Esophagus (tissue), 2 donors: ENCODE measurements around the gene GPR4. TPM values are rescaled to one million over a fixed set of nuclear protein-coding genes. Genes with fewer than 3 reads are reported as not detected.
"Not testable (repeated sequence)": the region's sequence is repeated elsewhere in the genome, so short reads cannot be mapped to it uniquely, and the experiment has no call there.

Experiments used
- H3K27ac ChIP-seq, 2 donors: one replicate each; pipeline ENCODE4 v1.5.1; 2013; ENCODE audit warnings: low read depth in 2 of 2, mild to moderate bottlenecking in 2 of 2, inconsistent platforms in 1 of 2, low read length in 1 of 2, moderate library complexity in 1 of 2
- H3K27me3 ChIP-seq, 2 donors: one replicate each; pipeline ENCODE4 v1.6.1; 2013; ENCODE audit warnings: low read length in 2 of 2, control low read depth in 1 of 2, mild to moderate bottlenecking in 1 of 2; ENCODE audit not compliant: insufficient read depth in 2 of 2, control insufficient read depth in 1 of 2
- H3K36me3 ChIP-seq, 2 donors: one replicate each; pipeline ENCODE4 v1.6.1; 2013; ENCODE audit warnings: low read length in 1 of 2; ENCODE audit not compliant: control insufficient read depth in 2 of 2, insufficient read depth in 2 of 2
- H3K4me1 ChIP-seq, 2 donors: one replicate each; pipeline ENCODE4 v1.6.1; 2013; ENCODE audit warnings: low read length in 1 of 2; ENCODE audit not compliant: control insufficient read depth in 2 of 2, insufficient read depth in 2 of 2
- H3K4me3 ChIP-seq, 2 donors: one replicate each; pipeline ENCODE4 v1.5.1; 2013; ENCODE audit warnings: low read length in 2 of 2, mild to moderate bottlenecking in 2 of 2, low read depth in 1 of 2, moderate library complexity in 1 of 2
- H3K9me3 ChIP-seq, 2 donors: one replicate each; pipeline ENCODE4 v1.6.1; 2013; ENCODE audit warnings: mild to moderate bottlenecking in 2 of 2, low read depth in 1 of 2, low read length in 1 of 2, moderate library complexity in 1 of 2; ENCODE audit not compliant: control insufficient read depth in 2 of 2, insufficient read depth in 1 of 2
- WGBS, 2 donors: extraction: QIAGEN DNeasy Blood & Tissue Kit; methylation state at CpG; one replicate each; pipeline ENCODE4 v1.1.7; 2013; 5-methylcytosine and 5-hydroxymethylcytosine counted together
- polyA plus RNA-seq, 2 donors: library from polyadenylated mRNA; stranded (reverse); fragments of 200-250 nt; gene quantifications; one replicate each; pipeline ENCODE4 v1.2.3, GENCODE V29; 2013
- donor health status: healthy with polysubstance abuse.
- donor health status: Bipolar disorder and iron deficiency.

GPR4 gene
- polyA plus RNA-seq, 2 donors: 0.83 to 0.85 TPM

GRCh38 chr19:45623984-45624383 is 22.0 kb upstream of the GPR4 start:
- Histone ChIP-seq H3K4me3 (no peak overlapping the region), H3K36me3 (peaks cover 12 to 34% of the 10 kb centered on the region in 2 donors), H3K4me1 (no peaks in the 10 kb centered on the region), H3K27ac (no peak overlapping the region), H3K9me3 (no peaks in the 10 kb centered on the region), H3K27me3 (no peaks in the 10 kb centered on the region)
- 90 to 91% methylated on average over 1 of the region's 1 CpG for WGBS, 2 donors

- Histone ChIP-seq H3K4me1 (no peaks in the 10 kb centered on the region), H3K9me3 (no peaks in the 10 kb centered on the region), H3K4me3 (no peak overlapping the region), H3K27ac (no peak overlapping the region), H3K36me3 (peaks cover 12 to 42% of the 10 kb centered on the region in 2 donors), H3K27me3 (no peaks in the 10 kb centered on the region)
- WGBS, 2 donors: 84 to 85% methylated on average over 6 of the region's 6 CpGs
These were observed 20.0 kb upstream of the GPR4 start for GRCh38 chr19:45621976-45622503.

- Histone ChIP-seq H3K27ac (no peak overlapping the region), H3K36me3 (peaks cover 12 to 43% of the 10 kb centered on the region in 2 donors), H3K27me3 (no peaks in the 10 kb centered on the region), H3K9me3 (no peaks in the 10 kb centered on the region), H3K4me1 (peaks cover 0 to under 1% of the 10 kb centered on the region in 2 donors), H3K4me3 (no peak overlapping the region)
- 91 to 97% methylated on average over 17 of the region's 17 CpGs for WGBS, 2 donors
These were observed 19.4 kb upstream of the GPR4 start for GRCh38 chr19:45621389-45621788.

- Histone ChIP-seq H3K27me3 (no peaks in the 10 kb centered on the region), H3K27ac (peak overlapping the region in 1 of 2 donors; percentile 32), H3K36me3 (peaks cover 12 to 45% of the 10 kb centered on the region in 2 donors), H3K4me3 (no peak overlapping the region), H3K9me3 (no peaks in the 10 kb centered on the region), H3K4me1 (peaks cover 0 to 15% of the 10 kb centered on the region in 2 donors)
- 88 to 91% methylated on average over 10 of the region's 10 CpGs for WGBS, 2 donors
These were observed 14.6 kb upstream of the GPR4 start for GRCh38 chr19:45616704-45617017.

GRCh38 chr19:45615795-45616703 is 14.0 kb upstream of the GPR4 start:
- Histone ChIP-seq H3K27me3 (no peaks in the 10 kb centered on the region), H3K27ac (peak overlapping the region; percentile 48 to 72), H3K36me3 (peaks cover 10 to 39% of the 10 kb centered on the region in 2 donors), H3K4me3 (no peak overlapping the region), H3K9me3 (no peaks in the 10 kb centered on the region), H3K4me1 (peaks cover 0 to 15% of the 10 kb centered on the region in 2 donors)
- WGBS, 2 donors: 48 to 60% methylated on average over 37 of the region's 37 CpGs

GRCh38 chr19:45615056-45615455 is 13.0 kb upstream of the GPR4 start:
- not testable (repeated sequence) for H3K9me3 ChIP-seq, H3K27me3 ChIP-seq, H3K4me3 ChIP-seq
- peak overlapping the region; percentile 77 to 97 for H3K27ac ChIP-seq
- WGBS, 2 donors: 87 to 89% methylated on average over 9 of the region's 9 CpGs
- H3K4me1 ChIP-seq: peaks cover 0 to 15% of the 10 kb centered on the region in 2 donors
- peaks cover 4 to 34% of the 10 kb centered on the region in 2 donors for H3K36me3 ChIP-seq

- Histone ChIP-seq H3K9me3 (no peaks in the 10 kb centered on the region), H3K4me1 (peaks cover 0 to 15% of the 10 kb centered on the region in 2 donors), H3K4me3 (no peak overlapping the region), H3K36me3 (peaks cover 5 to 34% of the 10 kb centered on the region in 2 donors), H3K27ac (peak overlapping the region; percentile 77 to 97), H3K27me3 (no peaks in the 10 kb centered on the region)
- 47 to 53% methylated on average over 10 of the region's 10 CpGs for WGBS, 2 donors
These were observed 12.1 kb upstream of the GPR4 start for GRCh38 chr19:45613926-45614725.

GRCh38 chr19:45608948-45609347 is 6.9 kb upstream of the GPR4 start:
- peaks cover 0 to 3% of the 10 kb centered on the region in 2 donors for H3K4me1 ChIP-seq
- H3K36me3 ChIP-seq: peaks cover 3 to 15% of the 10 kb centered on the region in 2 donors
- H3K27ac ChIP-seq: no peak overlapping the region
- WGBS, 2 donors: 94 to 95% methylated on average over 6 of the region's 6 CpGs
- H3K4me3 ChIP-seq: no peak overlapping the region
- no peaks in the 10 kb centered on the region for H3K9me3 ChIP-seq
- no peaks in the 10 kb centered on the region for H3K27me3 ChIP-seq
